Muscle of leg (tissue), 11 donors: ENCODE measurements around the gene SHC4. TPM values are rescaled to one million over a fixed set of nuclear protein-coding genes. Genes with fewer than 3 reads are reported as not detected.

Experiments used
- DNase-seq: peaks from one replicate; pipeline ENCODE4 v3.0.0; 2013
- H3K27ac ChIP-seq: one replicate; pipeline ENCODE4 v1.5.1; 2013; ENCODE audit warnings: mild to moderate bottlenecking, low read length, control low read depth
- H3K27me3 ChIP-seq: one replicate; pipeline ENCODE4 v1.6.1; 2013; ENCODE audit warnings: low read length; ENCODE audit not compliant: control insufficient read depth, insufficient read depth
- H3K36me3 ChIP-seq: one replicate; pipeline ENCODE4 v1.6.1; 2013; ENCODE audit warnings: low read length; ENCODE audit not compliant: control insufficient read depth, insufficient read depth
- H3K4me1 ChIP-seq: one replicate; pipeline ENCODE4 v1.6.1; 2013; ENCODE audit warnings: low read length; ENCODE audit not compliant: control insufficient read depth, insufficient read depth
- H3K4me3 ChIP-seq: one replicate; pipeline ENCODE4 v1.5.1; 2013; ENCODE audit warnings: low read length, control low read depth
- H3K9me3 ChIP-seq: replicated peaks from 2 replicates; pipeline ENCODE4 v1.6.1; 2013; ENCODE audit warnings: low read depth, low read length; ENCODE audit not compliant: control insufficient read depth
- WGBS: methylation state at CpG from one replicate; pipeline ENCODE4 v1.1.5; 2013; ENCODE audit warnings: missing lambda C conversion rate; ENCODE audit not compliant: insufficient coverage; 5-methylcytosine and 5-hydroxymethylcytosine counted together
- polyA plus RNA-seq, 8 donors: library from polyadenylated mRNA; unstranded; fragments of 120-200 nt; gene quantifications; one replicate each; pipeline versions ENCODE4 v1.2.1 to v1.2.3, GENCODE V29; 2013; ENCODE audit warnings: inconsistent platforms in 1 of 8, low replicate concordance in 1 of 8; ENCODE audit not compliant: insufficient read length in 8 of 8, insufficient read depth in 1 of 8
- total RNA-seq: library from RNA; stranded (reverse); fragments of 120-200 nt; gene quantifications from one replicate; pipeline ENCODE4 v1.2.4, GENCODE V29; 2013

Gene SHC4
- total and polyA plus RNA-seq, 9 donors, result 1.3 to 3.0 (median 2.0) TPM

DNA sequence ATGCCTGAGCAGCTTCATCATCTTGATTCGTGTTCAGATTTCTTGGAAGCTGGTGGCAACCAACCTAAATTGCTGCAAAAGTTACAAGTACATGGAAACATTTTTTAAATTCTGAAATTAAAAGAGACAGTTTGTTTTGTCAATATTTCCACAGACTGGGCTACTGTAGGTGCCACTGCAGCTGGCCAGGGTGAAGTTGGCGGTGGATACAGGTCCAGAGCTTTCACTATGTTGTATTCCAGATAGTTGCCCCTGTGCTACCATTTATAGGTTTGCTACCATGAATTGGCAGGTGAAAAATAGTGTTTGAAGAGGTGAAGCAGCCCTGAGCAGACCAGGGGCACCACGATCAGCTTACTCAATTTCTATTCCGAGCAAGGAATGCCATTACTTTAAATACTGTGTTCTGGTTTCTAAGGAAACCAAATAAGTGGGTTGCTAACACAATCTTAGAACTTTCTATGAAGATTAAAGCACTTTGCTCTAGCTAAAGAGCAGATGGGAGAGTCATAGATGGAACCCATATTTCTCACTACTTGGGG lies 21.2 kb upstream of the SHC4 start:
- peak; percentile 80 for DNase-seq
- H3K27ac ChIP-seq, result peak overlapping the region; percentile 72
- H3K36me3 ChIP-seq, result peaks cover 7% of the 10 kb centered on the region
- WGBS, result 80% methylated on average over 1 of the region's 4 CpGs
- H3K4me1 ChIP-seq, result peaks cover 6% of the 10 kb centered on the region
- H3K4me3 ChIP-seq, result no peak overlapping the region
- H3K27me3 ChIP-seq, result peaks cover 4% of the 10 kb centered on the region
- H3K9me3 ChIP-seq, result no peaks in the 10 kb centered on the region

DNA sequence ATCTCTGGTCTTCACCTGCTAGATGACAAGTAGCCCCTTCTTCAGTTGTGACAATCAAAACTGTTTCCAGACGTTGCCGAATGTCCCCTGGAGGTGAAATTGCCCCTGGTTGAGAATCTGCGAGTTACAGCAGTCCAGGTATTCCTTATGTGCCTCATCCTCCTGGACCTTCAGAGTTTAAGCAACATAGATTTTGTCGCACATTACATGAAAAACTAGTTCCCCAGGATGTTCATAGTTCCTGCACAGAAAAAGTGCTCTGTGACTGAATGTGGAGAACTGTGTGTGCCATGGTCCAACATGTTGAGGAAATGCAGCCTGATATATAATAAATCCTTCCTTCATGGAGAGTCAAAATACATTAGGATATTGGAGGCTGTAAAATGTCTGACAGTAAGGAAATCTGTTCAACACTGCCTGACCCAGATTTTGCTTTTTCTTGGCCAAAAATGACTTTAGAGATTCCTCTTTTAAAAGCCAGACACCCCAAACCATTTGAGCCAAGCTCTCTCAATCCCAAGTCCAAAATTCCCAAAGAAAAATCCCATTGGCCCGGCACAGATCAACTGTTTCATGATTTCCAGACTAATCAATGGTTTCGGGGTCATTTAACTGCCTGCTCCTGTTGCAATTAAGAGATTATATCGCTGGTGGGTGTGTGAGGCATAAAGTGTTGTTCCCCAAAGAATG lies 20.4 kb upstream of the SHC4 start:
- H3K27ac ChIP-seq, result peak overlapping the region; percentile 72
- H3K9me3 ChIP-seq, result no peaks in the 10 kb centered on the region
- H3K36me3 ChIP-seq, result peaks cover 7% of the 10 kb centered on the region
- 80% methylated on average over 4 of the region's 7 CpGs for WGBS
- H3K4me1 ChIP-seq, result peaks cover 6% of the 10 kb centered on the region
- peaks cover 4% of the 10 kb centered on the region for H3K27me3 ChIP-seq
- peak; percentile 63 for DNase-seq
- H3K4me3 ChIP-seq, result no peak overlapping the region

DNA sequence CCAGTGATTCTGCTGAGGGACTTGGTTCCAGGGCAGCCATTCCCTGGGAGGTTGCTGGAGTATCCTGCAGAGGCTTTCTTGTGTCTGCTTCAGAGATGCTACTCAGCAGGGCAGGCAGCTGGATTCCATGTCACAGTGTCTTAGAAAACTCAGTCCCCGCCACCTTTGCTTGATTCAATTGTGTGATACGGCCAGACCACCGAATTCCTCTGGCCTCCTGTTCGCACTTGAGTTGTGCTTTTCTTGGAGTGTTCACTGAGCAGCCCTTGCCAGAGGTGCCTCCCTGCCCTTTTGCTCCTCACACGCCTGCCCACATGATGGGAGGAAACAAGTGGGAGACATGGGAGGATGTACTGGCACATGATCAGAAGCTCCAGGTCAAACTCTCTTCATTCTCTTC lies 19.6 kb upstream of the SHC4 start:
- 91% methylated on average over 3 of the region's 5 CpGs for WGBS

DNA sequence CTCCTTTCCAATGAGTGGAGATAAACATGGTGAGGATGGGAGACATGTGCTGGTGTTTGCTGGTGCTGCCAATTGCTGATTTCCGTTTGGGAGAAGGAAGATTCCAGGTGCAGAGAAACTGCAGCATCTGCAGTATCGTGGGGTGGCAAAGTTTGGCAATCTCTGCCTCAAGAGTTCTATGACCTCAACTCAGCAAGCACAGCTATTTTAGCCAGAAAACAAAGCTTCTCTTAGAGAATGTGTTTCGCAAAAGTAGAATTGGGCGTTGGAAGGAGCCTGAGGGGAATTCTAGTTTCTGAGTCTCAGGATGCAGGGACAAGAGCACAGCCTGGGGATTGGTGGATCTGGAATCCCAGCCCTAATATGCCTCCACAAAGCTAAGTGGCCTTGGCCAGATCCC lies 18.2 kb upstream of the SHC4 start:
- Histone ChIP-seq H3K27me3 (peaks cover 4% of the 10 kb centered on the region), H3K4me1 (peaks cover 6% of the 10 kb centered on the region), H3K4me3 (no peak overlapping the region), H3K9me3 (no peaks in the 10 kb centered on the region), H3K27ac (no peak overlapping the region), H3K36me3 (no peaks in the 10 kb centered on the region)
- no peak for DNase-seq
- 40% methylated on average over 2 of the region's 4 CpGs for WGBS

More for the DNA sequence above, 19.6 kb upstream of the SHC4 start:
- Histone ChIP-seq H3K27ac (no peak overlapping the region), H3K9me3 (no peaks in the 10 kb centered on the region), H3K4me3 (no peak overlapping the region), H3K27me3 (peaks cover 4% of the 10 kb centered on the region), H3K36me3 (peaks cover 6% of the 10 kb centered on the region), H3K4me1 (peaks cover 6% of the 10 kb centered on the region)
- DNase-seq, result no peak

DNA sequence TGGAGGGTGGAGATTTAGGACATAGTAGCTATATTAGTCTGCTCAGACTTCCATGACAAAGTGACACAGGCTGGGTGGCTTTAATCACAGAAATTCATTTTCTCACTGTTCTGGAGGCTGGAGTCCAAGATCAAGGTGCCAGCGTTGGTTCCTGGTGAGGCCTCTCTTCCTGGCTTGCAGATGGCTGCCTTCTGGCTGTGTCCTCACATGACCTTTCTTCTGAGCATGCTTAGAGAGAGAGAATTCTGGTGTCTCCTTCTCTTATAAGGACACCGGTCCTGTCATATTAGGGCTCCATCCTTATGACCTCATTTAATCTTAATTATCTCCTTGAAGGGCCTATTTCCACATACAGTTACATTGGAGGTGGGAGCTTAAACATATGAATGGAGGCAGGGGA lies 14.9 kb upstream of the SHC4 start:
- no peak overlapping the region for H3K27ac ChIP-seq
- peaks cover 4% of the 10 kb centered on the region for H3K4me1 ChIP-seq
- H3K27me3 ChIP-seq, result peaks cover 6% of the 10 kb centered on the region
- no peaks in the 10 kb centered on the region for H3K36me3 ChIP-seq
- 67% methylated on average over 1 of the region's 2 CpGs for WGBS
- no peaks in the 10 kb centered on the region for H3K9me3 ChIP-seq
- DNase-seq, result no peak
- no peak overlapping the region for H3K4me3 ChIP-seq

DNA sequence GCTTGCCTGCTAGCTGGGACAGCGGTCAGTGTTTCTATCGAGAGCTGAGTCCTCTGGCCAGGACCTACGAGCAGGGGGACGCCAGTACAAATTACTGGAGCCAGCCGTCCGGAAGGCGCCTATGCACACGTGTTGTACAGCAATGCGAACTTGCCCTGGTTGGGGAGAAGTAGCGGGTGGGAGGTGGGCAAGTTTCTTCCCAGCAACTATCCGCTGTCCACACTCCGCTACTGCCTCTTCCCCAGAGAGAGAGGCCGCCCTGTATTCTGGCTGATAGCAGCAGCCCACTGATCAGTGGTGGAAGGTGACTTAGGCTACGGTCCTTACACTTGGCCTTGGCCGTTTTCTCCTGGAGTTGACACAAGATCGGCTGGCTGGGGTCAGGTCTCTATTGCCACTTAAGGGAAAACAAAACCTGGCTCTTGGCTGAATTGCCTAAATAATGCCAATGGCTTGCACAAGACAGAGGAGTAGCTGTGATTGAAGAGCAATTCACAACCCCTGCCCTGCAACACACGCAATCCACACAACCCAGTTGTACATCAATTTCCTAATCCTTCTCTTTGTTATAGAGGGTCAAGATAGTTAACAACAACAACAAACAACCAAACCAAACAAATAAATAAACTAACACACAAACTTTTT lies 12.8 kb upstream of the SHC4 start:
- Histone ChIP-seq H3K27ac (peak overlapping the region; percentile 75), H3K4me3 (peak overlapping the region; percentile 46), H3K27me3 (peaks cover 2% of the 10 kb centered on the region), H3K4me1 (peaks cover 4% of the 10 kb centered on the region), H3K36me3 (no peaks in the 10 kb centered on the region), H3K9me3 (no peaks in the 10 kb centered on the region)
- DNase-seq, result no peak
- 60% methylated on average over 8 of the region's 17 CpGs for WGBS

DNA sequence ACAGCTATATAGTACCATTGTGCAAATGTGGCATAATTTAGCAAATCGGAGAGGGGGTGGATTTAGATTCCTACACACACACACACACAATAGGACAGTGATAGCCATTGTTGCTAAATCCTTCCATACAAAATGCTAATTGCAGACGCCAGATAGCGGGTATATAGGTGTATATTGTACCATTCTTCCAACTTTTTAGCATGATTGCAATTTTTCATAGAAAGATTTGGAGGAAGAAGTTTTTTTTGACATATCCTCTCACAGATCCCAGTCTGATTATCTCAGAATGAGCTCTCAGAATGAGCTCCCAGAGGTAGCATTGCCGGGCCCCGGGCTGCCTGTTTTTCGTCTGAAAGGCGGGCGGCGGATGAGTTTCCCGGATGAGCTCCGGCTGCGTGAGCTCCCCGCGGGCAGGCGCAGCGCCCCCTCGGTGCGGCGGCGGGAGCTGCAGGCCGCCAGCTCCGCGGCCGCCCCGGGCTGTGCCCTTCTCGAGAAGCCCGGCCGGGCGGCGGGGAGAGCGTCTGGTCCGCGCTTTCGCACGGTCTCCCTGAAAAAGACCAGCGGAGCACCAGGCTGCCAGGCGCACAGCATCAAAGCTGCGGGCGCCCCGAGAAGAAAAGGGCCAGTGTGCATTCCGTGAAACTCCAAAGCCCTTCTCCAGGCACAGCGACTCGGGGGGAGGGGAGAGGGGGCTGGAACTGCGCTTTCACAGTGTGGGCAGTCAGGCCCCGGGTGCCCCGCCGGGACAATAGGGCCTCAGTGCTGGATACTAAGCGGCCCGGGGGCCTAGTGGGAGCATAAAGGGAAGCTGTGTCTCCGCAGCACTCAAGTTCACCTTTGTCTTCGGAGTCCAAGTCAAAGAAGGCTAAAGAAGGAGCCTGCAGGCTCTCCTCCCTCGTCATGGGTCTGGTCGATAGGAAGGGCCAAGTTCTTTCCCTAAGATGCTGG lies 12.0 kb upstream of the SHC4 start:
- Histone ChIP-seq H3K27ac (peak overlapping the region; percentile 75), H3K4me1 (peaks cover 4% of the 10 kb centered on the region), H3K9me3 (no peaks in the 10 kb centered on the region), H3K4me3 (peak overlapping the region; percentile 46), H3K36me3 (no peaks in the 10 kb centered on the region), H3K27me3 (peaks cover 2% of the 10 kb centered on the region)
- 2% methylated on average over 48 of the region's 53 CpGs for WGBS
- DNase-seq, result peak; percentile 91

DNA sequence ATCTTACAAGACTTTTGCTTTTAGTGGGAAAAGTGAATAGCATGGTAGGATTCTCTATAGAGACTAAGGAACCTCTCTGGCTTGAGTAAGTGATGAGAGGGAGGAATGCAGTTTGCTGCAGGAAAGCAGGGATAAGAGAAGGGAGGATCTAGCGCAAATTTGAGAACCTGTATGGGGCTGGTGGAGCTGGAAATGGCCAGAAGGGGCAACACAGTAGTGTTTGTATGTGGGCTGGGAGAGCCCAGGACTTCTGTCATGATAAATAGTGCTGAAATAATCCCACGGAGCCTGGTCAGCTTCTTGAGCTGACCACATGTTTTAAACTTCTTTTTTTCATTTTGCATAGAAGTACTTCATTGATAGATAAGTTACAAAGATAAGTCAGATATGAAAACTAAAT lies 11.2 kb upstream of the SHC4 start:
- 83% methylated on average over 1 of the region's 2 CpGs for WGBS
- DNase-seq, result no peak
- Histone ChIP-seq H3K9me3 (no peaks in the 10 kb centered on the region), H3K27ac (no peak overlapping the region), H3K27me3 (peaks cover 2% of the 10 kb centered on the region), H3K4me3 (no peak overlapping the region), H3K4me1 (peaks cover 4% of the 10 kb centered on the region), H3K36me3 (no peaks in the 10 kb centered on the region)

DNA sequence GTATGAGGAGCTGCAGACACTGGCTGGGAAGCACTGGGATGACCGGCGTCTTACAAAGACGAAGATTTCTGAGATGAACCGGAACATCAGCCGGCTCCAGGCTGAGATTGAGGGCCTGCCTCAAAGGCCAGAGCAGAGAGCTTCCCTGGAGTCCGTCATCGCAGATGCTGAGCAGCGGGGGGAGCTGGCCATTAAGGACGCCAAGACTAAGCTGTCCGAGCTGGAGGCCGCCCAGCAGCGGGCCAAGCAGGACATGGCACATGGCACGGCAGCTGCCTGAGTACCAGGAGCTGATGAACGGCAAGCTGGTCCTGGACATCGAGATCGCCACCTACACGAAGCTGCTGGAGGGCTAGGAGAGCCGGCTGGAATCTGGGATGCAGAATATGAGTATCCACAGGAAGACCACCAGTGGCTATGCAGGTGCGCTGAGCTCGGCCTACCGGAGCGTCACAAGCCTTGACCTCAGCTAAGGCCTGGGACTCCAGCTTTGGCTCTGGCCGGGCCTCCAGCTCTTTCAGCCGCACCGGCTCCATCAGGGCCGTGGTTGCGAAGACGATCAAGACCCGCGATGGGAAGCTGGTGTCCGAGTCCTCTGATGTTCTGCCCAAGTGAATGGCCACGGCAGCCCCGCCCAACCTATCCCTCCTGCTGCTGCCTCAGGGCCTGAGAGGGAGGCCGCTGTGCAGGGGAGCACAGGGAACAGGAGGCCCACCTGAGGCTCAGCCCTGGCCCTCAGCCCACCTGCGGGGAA lies 9.2 kb upstream of the SHC4 start:
- no peak overlapping the region for H3K4me3 ChIP-seq
- whole genome bisulfite sequencing, result 91% methylated on average over 34 of the region's 35 CpGs

More for the DNA sequence above, 9.2 kb upstream of the SHC4 start:
- no peaks in the 10 kb centered on the region for H3K36me3 ChIP-seq
- no peaks in the 10 kb centered on the region for H3K9me3 ChIP-seq
- H3K27me3 ChIP-seq, result peaks cover 2% of the 10 kb centered on the region
- no peak for DNase-seq
- H3K4me1 ChIP-seq, result peaks cover 4% of the 10 kb centered on the region
- no peak overlapping the region for H3K27ac ChIP-seq
